ENCODE results near the gene KIF5C. TPM values are rescaled to one million over a fixed set of nuclear protein-coding genes. Genes with fewer than 3 reads are reported as not detected.

Gene KIF5C
- total RNA-seq, 1 donor from 2014 or later: 24.3 TPM

- H4K20me1 ChIP-seq (ENCODE audit: insufficient read depth, low read length): no peaks in the 10 kb centered on the region
- no peaks in the 10 kb centered on the region for H3K79me2 ChIP-seq (ENCODE audit: insufficient read depth, low read length)
- H3K4me2 ChIP-seq (ENCODE audit: low read length): peak overlapping the region; percentile 85
- peak overlapping the region; percentile 10 for H3K9ac ChIP-seq (ENCODE audit: low read length)
- H3K4me3 ChIP-seq (ENCODE audit: insufficient read depth, low read depth, low read length): peak overlapping the region; percentile 46
- DNase-seq (ENCODE audit: low read depth) (no peak), FAIRE-seq (no peak)
- peaks cover 13% of the 10 kb centered on the region for H3K27me3 ChIP-seq (ENCODE audit: insufficient read depth, low read length)
- Mint-ChIP-seq H3K36me3 (ENCODE audit: low read depth, unreplicated experiment) (no peaks in the 10 kb centered on the region), H3K27me3 (ENCODE audit: low read depth, unreplicated experiment) (no peaks in the 10 kb centered on the region), H3K27ac (ENCODE audit: unreplicated experiment) (no peak overlapping the region), H3K4me3 (ENCODE audit: unreplicated experiment) (peak overlapping the region; percentile 82), H3K9me3 (ENCODE audit: unreplicated experiment) (no peaks in the 10 kb centered on the region), H3K4me1 (ENCODE audit: low read depth, unreplicated experiment) (peaks cover 5% of the 10 kb centered on the region)
- H3K27ac ChIP-seq (ENCODE audit: low read depth, low read length): no peak overlapping the region
- H3K36me3 ChIP-seq (ENCODE audit: insufficient read depth, low read length): no peaks in the 10 kb centered on the region
- no peaks in the 10 kb centered on the region for H3K9me3 ChIP-seq (ENCODE audit: insufficient read depth, low read depth, low read length)
- peak overlapping the region; percentile 77 for H2AFZ ChIP-seq (ENCODE audit: low read depth, low read length)
- TF ChIP-seq EZH2 (IDR thresholded peaks at IDR 0.05; ENCODE audit: insufficient read depth, low read length) (no peak), CTCF (IDR thresholded peaks at IDR 0.05; ENCODE audit: insufficient read depth, low read depth, low read length) (no peak)
- H3K4me1 ChIP-seq (ENCODE audit: insufficient read depth, low read length): no peaks in the 10 kb centered on the region
These were observed 12.4 kb downstream of the KIF5C start for GRCh38 chr2:148887350-148888002.

GRCh38 chr2:148888003-148888501, 13.0 kb downstream of the KIF5C start:
- Histone ChIP-seq H4K20me1 (ENCODE audit: insufficient read depth, low read length) (no peaks in the 10 kb centered on the region), H3K79me2 (ENCODE audit: insufficient read depth, low read length) (no peaks in the 10 kb centered on the region), H2AFZ (ENCODE audit: low read depth, low read length) (peak overlapping the region; percentile 77), H3K27me3 (ENCODE audit: insufficient read depth, low read length) (peaks cover 13% of the 10 kb centered on the region), H3K9ac (ENCODE audit: low read length) (peak overlapping the region; percentile 10), H3K4me1 (ENCODE audit: insufficient read depth, low read length) (no peaks in the 10 kb centered on the region), H3K4me2 (ENCODE audit: low read length) (peak overlapping the region; percentile 85), H3K4me3 (ENCODE audit: insufficient read depth, low read depth, low read length) (peak overlapping the region; percentile 46), H3K36me3 (ENCODE audit: insufficient read depth, low read length) (no peaks in the 10 kb centered on the region), H3K9me3 (ENCODE audit: insufficient read depth, low read depth, low read length) (no peaks in the 10 kb centered on the region), H3K27ac (ENCODE audit: low read depth, low read length) (no peak overlapping the region)
- H3K4me3 Mint-ChIP-seq (ENCODE audit: unreplicated experiment): peak overlapping the region; percentile 84
- no peak for DNase-seq (ENCODE audit: low read depth)
- no peak for TF ChIP-seq CTCF (IDR thresholded peaks at IDR 0.05; ENCODE audit: insufficient read depth, low read depth, low read length)
- TF ChIP-seq EZH2 (IDR thresholded peaks at IDR 0.05; ENCODE audit: insufficient read depth, low read length): peak; percentile 81
- no peaks in the 10 kb centered on the region for H3K36me3 Mint-ChIP-seq (ENCODE audit: low read depth, unreplicated experiment)
- peaks cover 2% of the 10 kb centered on the region for H3K9me3 Mint-ChIP-seq (ENCODE audit: unreplicated experiment)
- no peak for FAIRE-seq
- H3K4me1 Mint-ChIP-seq (ENCODE audit: low read depth, unreplicated experiment): peaks cover 3% of the 10 kb centered on the region
- H3K27ac Mint-ChIP-seq (ENCODE audit: unreplicated experiment): no peak overlapping the region
- no peaks in the 10 kb centered on the region for H3K27me3 Mint-ChIP-seq (ENCODE audit: low read depth, unreplicated experiment)

- Mint-ChIP-seq H3K4me1 (ENCODE audit: low read depth, unreplicated experiment) (peaks cover 3% of the 10 kb centered on the region), H3K4me3 (ENCODE audit: unreplicated experiment) (no peak overlapping the region), H3K36me3 (ENCODE audit: low read depth, unreplicated experiment) (peaks cover 3% of the 10 kb centered on the region), H3K27me3 (ENCODE audit: low read depth, unreplicated experiment) (no peaks in the 10 kb centered on the region), H3K9me3 (ENCODE audit: unreplicated experiment) (peaks cover 2% of the 10 kb centered on the region), H3K27ac (ENCODE audit: unreplicated experiment) (no peak overlapping the region)
- DNase-seq (ENCODE audit: low read depth) (peak; percentile 6), FAIRE-seq (no peak)
- no peak overlapping the region for H3K9ac ChIP-seq (ENCODE audit: low read length)
- H3K27ac ChIP-seq (ENCODE audit: low read depth, low read length): no peak overlapping the region
- H3K36me3 ChIP-seq (ENCODE audit: insufficient read depth, low read length): no peaks in the 10 kb centered on the region
- TF ChIP-seq CTCF (IDR thresholded peaks at IDR 0.05; ENCODE audit: insufficient read depth, low read depth, low read length) (no peak), EZH2 (IDR thresholded peaks at IDR 0.05; ENCODE audit: insufficient read depth, low read length) (no peak)
- H3K4me1 ChIP-seq (ENCODE audit: insufficient read depth, low read length): no peaks in the 10 kb centered on the region
- H3K27me3 ChIP-seq (ENCODE audit: insufficient read depth, low read length): peaks cover 13% of the 10 kb centered on the region
- H3K4me2 ChIP-seq (ENCODE audit: low read length): no peak overlapping the region
- no peaks in the 10 kb centered on the region for H4K20me1 ChIP-seq (ENCODE audit: insufficient read depth, low read length)
- H3K9me3 ChIP-seq (ENCODE audit: insufficient read depth, low read depth, low read length): no peaks in the 10 kb centered on the region
- no peaks in the 10 kb centered on the region for H3K79me2 ChIP-seq (ENCODE audit: insufficient read depth, low read length)
- H3K4me3 ChIP-seq (ENCODE audit: insufficient read depth, low read depth, low read length): no peak overlapping the region
- H2AFZ ChIP-seq (ENCODE audit: low read depth, low read length): no peak overlapping the region
These were observed 14.0 kb downstream of the KIF5C start for GRCh38 chr2:148888986-148889385.

Measured in astrocyte (in vitro differentiated cells and primary cell).